ENCODE data around the gene RHBDF1. TPM values are rescaled to one million over a fixed set of nuclear protein-coding genes. Genes with fewer than 3 reads are reported as not detected.

RHBDF1 gene
- polyA plus RNA-seq, 2 of the 4 experiments (the other 2 are of a cell fraction): 13.5 to 19.2 TPM

DNA sequence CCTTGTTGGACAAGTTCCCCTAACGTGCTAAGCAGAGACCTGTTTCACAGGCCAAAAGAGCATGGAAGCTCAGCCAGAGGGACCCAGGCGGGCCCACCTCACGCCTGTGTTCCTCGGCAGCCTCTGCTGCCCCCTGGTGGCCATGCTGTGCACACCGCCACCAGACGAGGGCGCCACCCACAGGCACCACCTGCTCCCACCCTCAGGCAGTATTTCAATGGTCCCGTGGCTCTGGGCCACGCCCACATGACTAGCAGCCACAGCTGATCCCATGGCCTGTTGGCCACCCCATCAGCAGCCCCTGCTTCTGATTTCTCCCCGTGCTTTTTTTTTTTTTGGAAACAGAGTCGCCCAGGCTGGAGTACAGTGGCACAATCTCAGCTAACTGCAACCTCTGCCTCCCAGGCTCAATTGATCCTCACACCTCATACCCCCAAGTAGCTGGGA, 24.5 kb upstream of the RHBDF1 start (continued):
- TF ChIP-seq BCL3 (IDR thresholded peaks at IDR 0.05) (no peak), GATA3 (IDR thresholded peaks at IDR 0.05; ENCODE audit: borderline replicate concordance) (no peak), CHD4 (IDR thresholded peaks at IDR 0.05; ENCODE audit: borderline replicate concordance) (no peak), ATOH8 (CRISPR knock-in tag; IDR thresholded peaks at IDR 0.05; ENCODE audit: low read depth) (no peak), CBX8 (IDR thresholded peaks at IDR 0.05) (no peak), KDM1A (IDR thresholded peaks at IDR 0.05; ENCODE audit: low read depth) (no peak), MAZ (IDR thresholded peaks at IDR 0.05; ENCODE audit: borderline replicate concordance, low read depth, low read length) (no peak), ZSCAN20 (CRISPR knock-in tag; IDR thresholded peaks at IDR 0.05) (no peak), POLR2AphosphoS2 (conservative IDR thresholded peaks at IDR 0.05; ENCODE audit: low read length) (no peak), NFE2L2 (conservative IDR thresholded peaks at IDR 0.05; ENCODE audit: low read length) (no peak), HEYL (CRISPR knock-in tag; IDR thresholded peaks at IDR 0.05) (no peak), MYC (IDR thresholded peaks at IDR 0.05; ENCODE audit: borderline replicate concordance, low read length) (peak; percentile 65; the same call in 1 of the 2 replicates), BHLHE40 (IDR thresholded peaks at IDR 0.05; ENCODE audit: low read depth, low read length) (0 out of 2 replicates have a peak, but pooled peaks have one; percentile 17), REST (IDR thresholded peaks at IDR 0.05) (no peak)
- TF ChIP-seq, protein P1, sequence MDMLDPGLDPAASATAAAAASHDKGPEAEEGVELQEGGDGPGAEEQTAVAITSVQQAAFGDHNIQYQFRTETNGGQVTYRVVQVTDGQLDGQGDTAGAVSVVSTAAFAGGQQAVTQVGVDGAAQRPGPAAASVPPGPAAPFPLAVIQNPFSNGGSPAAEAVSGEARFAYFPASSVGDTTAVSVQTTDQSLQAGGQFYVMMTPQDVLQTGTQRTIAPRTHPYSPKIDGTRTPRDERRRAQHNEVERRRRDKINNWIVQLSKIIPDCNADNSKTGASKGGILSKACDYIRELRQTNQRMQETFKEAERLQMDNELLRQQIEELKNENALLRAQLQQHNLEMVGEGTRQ (IDR thresholded peaks at IDR 0.05): peak; percentile 82
- TF ChIP-seq, protein P2, sequence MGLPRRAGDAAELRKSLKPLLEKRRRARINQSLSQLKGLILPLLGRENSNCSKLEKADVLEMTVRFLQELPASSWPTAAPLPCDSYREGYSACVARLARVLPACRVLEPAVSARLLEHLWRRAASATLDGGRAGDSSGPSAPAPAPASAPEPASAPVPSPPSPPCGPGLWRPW (IDR thresholded peaks at IDR 0.05): no peak
- TF ChIP-seq, protein P3, sequence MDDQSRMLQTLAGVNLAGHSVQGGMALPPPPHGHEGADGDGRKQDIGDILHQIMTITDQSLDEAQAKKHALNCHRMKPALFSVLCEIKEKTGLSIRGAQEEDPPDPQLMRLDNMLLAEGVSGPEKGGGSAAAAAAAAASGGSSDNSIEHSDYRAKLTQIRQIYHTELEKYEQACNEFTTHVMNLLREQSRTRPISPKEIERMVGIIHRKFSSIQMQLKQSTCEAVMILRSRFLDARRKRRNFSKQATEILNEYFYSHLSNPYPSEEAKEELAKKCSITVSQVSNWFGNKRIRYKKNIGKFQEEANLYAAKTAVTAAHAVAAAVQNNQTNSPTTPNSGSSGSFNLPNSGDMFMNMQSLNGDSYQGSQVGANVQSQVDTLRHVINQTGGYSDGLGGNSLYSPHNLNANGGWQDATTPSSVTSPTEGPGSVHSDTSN (IDR thresholded peaks at IDR 0.05): no peak

GRCh38 chr16:94918-95265, 22.5 kb upstream of the RHBDF1 start:
- ATAC-seq (no peak), DNase-seq (ENCODE audit: low read depth in 1 of 2, low spot score in 1 of 2) (no peak), FAIRE-seq (no peak)
- over 99% methylated on average over 5 of the region's 5 CpGs for WGBS (ENCODE audit: missing lambda C conversion rate)
- peaks cover 10% of the 10 kb centered on the region for H3K4me1 ChIP-seq
- ChIA-PET POLR2A (no interaction called here), CTCF (interaction anchor here (0.9 to 30.3 kb wide), 9 partner anchors 9 to 267 kb away, joined by 3 to 718 read pairs (median 9); partner anchors contain the start of genes HBQ1, MPG and RHBDF1)
- H3K9me3 ChIP-seq: no peaks in the 10 kb centered on the region
- no peak for TF ChIP-seq TFCP2L1 (CRISPR knock-in tag; IDR thresholded peaks at IDR 0.05)
- no peak for TF ChIP-seq CBX2 (IDR thresholded peaks at IDR 0.05; ENCODE audit: borderline replicate concordance, low read depth)
- TF ChIP-seq SMC3 (IDR thresholded peaks at IDR 0.05): no peak
- TF ChIP-seq HDAC2 (IDR thresholded peaks at IDR 0.05): no peak
- no peak for TF ChIP-seq POLR2AphosphoS2 (conservative IDR thresholded peaks at IDR 0.05; ENCODE audit: low read length)
- TF ChIP-seq RAD21 (conservative IDR thresholded peaks at IDR 0.05 in 1 of 2, IDR thresholded peaks at IDR 0.05 in 1 of 2): no peak
- TF ChIP-seq HOXB13 (CRISPR knock-in tag; IDR thresholded peaks at IDR 0.05; ENCODE audit: low read depth): no peak
- TF ChIP-seq, protein P2 (IDR thresholded peaks at IDR 0.05): no peak
- no peak for TF ChIP-seq MAFK (IDR thresholded peaks at IDR 0.05; ENCODE audit: partially characterized antibody)
- no peak for TF ChIP-seq KDM5A (IDR thresholded peaks at IDR 0.05)
- no peak for TF ChIP-seq ESRRA (IDR thresholded peaks at IDR 0.05; ENCODE audit: borderline replicate concordance, low read length)
- no peak for TF ChIP-seq EP300 (IDR thresholded peaks at IDR 0.05)
- TF ChIP-seq HEYL (CRISPR knock-in tag; IDR thresholded peaks at IDR 0.05): no peak
- no peak for TF ChIP-seq RFX5 (IDR thresholded peaks at IDR 0.05)
- no peak for TF ChIP-seq FOXS1 (CRISPR knock-in tag; IDR thresholded peaks at IDR 0.05)
- TF ChIP-seq RNF2 (IDR thresholded peaks at IDR 0.05; ENCODE audit: borderline replicate concordance, low read depth): no peak
- no peak for TF ChIP-seq RCOR1 (IDR thresholded peaks at IDR 0.05; ENCODE audit: low read depth, low read length)
- no peak for TF ChIP-seq CEBPB (IDR thresholded peaks at IDR 0.05)
- no peak for TF ChIP-seq JUNB (IDR thresholded peaks at IDR 0.05)
- H3K27ac ChIP-seq: no peak overlapping the region
- H3K4me2 ChIP-seq: no peak overlapping the region
- no peak overlapping the region for H3K4me3 ChIP-seq
